GM12891 (cell line): ENCODE results near the gene CLEC18B.
"Not testable (repeated sequence)": the region's sequence is repeated elsewhere in the genome, so short reads cannot be mapped to it uniquely, and the experiment has no call there.

Source experiments
- PAX5 ChIP-seq: IDR thresholded peaks from 2 replicates; pipeline ENCODE4 v1.6.1; 2011; ENCODE audit warnings: low read length, moderate library complexity, mild to moderate bottlenecking; ENCODE audit not compliant: insufficient read depth, severe bottlenecking
- POLR2A ChIP-seq: IDR thresholded peaks from 2 replicates; pipeline ENCODE4 v1.6.1; 2011; ENCODE audit warnings: low read depth, low read length, control low read depth
- POLR2AphosphoS5 ChIP-seq: IDR thresholded peaks from 2 replicates; pipeline ENCODE4 v1.6.1; 2011; ENCODE audit warnings: low read depth, low read length, control low read depth
- POU2F2 ChIP-seq: IDR thresholded peaks from 2 replicates; pipeline ENCODE4 v1.6.1; 2011; ENCODE audit warnings: low read depth, mild to moderate bottlenecking, control low read depth, low read length, moderate library complexity
- SPI1 ChIP-seq: IDR thresholded peaks from 2 replicates; pipeline ENCODE4 v1.6.1; 2011; ENCODE audit warnings: low read depth, low read length, control low read depth
- TAF1 ChIP-seq: IDR thresholded peaks from 2 replicates; pipeline ENCODE4 v1.6.1; 2011; ENCODE audit warnings: low read depth, low read length, control low read depth

- TF ChIP-seq POLR2AphosphoS5, POU2F2, POLR2A, SPI1, TAF1, PAX5: not testable (repeated sequence)
Measured at GRCh38 chr16:74419811-74420210, 1.5 kb downstream of the CLEC18B start.
